Epithelial cell of proximal tubule (primary cell): ENCODE data around the gene ZFYVE28. TPM values are rescaled to one million over a fixed set of nuclear protein-coding genes. Genes with fewer than 3 reads are reported as not detected.

Source experiments
- DNase-seq: peaks from one replicate; pipeline ENCODE4 v3.0.0-alpha.2; 2011; ENCODE audit warnings: low read depth
- H3K4me3 ChIP-seq: 2 replicates; pipeline ENCODE4 v1.5.1; 2011; ENCODE audit warnings: low read depth, mild to moderate bottlenecking, low read length
- CTCF ChIP-seq: conservative IDR thresholded peaks from 2 replicates; pipeline ENCODE4 v1.5.1; 2012; ENCODE audit warnings: low read depth, mild to moderate bottlenecking, low read length
- total RNA-seq: library from RNA; depleted of rRNA; stranded (reverse); fragments of >200 nt; gene quantifications from 2 replicates; pipeline ENCODE4 v1.2.3, GENCODE V29; 2015

ZFYVE28 gene
- total RNA-seq, 1 donor from 2014 or later = 0.58 TPM

GRCh38 chr4:2353222-2354107 lies 65.0 kb downstream of the ZFYVE28 start:
- DNase-seq = no peak
- no peak overlapping the region for H3K4me3 ChIP-seq
- no peak for TF ChIP-seq CTCF

GRCh38 chr4:2352729-2353221 lies 65.7 kb downstream of the ZFYVE28 start:
- H3K4me3 ChIP-seq = no peak overlapping the region
- no peak for TF ChIP-seq CTCF
- DNase-seq = no peak

GRCh38 chr4:2352171-2352570 lies 66.3 kb downstream of the ZFYVE28 start:
- TF ChIP-seq CTCF = no peak
- no peak overlapping the region for H3K4me3 ChIP-seq
- no peak for DNase-seq

GRCh38 chr4:2350982-2351381 lies 67.5 kb downstream of the ZFYVE28 start:
- no peak for DNase-seq
- no peak for TF ChIP-seq CTCF
- no peak overlapping the region for H3K4me3 ChIP-seq

DNA sequence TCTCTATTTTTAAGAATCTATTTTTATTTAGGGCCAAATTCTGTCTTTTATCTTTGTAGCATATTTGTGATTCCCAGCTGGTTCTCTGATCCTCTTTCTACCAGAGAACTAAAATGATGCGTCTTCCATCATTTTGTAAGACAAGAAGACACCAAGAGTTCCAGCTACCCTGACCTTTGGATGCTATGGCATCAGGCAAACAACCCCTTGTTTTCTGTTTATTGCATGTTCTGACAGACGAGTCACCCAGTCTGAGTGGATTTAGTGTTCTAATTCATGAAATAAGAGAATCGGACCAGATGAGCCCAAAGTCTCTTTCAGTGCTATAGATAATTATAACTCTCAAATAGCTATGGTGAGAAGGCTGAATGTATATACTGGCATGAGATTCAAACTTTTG lies 69.7 kb downstream of the ZFYVE28 start:
- DNase-seq = no peak
- TF ChIP-seq CTCF = no peak
- no peak overlapping the region for H3K4me3 ChIP-seq

DNA sequence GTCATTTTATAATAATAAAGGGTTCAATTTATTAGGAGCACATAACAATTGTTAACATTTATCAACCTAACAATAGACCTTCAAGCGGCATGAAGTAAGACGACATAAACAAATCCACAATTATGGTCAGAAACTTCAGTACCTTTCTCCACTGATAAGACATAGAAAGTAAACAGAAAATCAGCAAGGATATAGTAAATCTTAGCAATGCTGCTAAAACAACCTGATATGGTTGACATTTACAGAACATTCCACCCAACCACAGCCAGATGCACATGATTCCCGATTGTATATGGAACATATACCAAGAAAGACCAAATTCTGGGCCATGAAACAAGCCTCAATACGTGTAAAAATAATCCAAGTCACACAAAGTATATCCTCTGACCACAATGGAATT lies 71.3 kb downstream of the ZFYVE28 start:
- no peak for TF ChIP-seq CTCF
- H3K4me3 ChIP-seq = no peak overlapping the region
- DNase-seq = no peak

GRCh38 chr4:2343476-2343875 lies 75.0 kb downstream of the ZFYVE28 start:
- H3K4me3 ChIP-seq = no peak overlapping the region
- no peak for DNase-seq
- no peak for TF ChIP-seq CTCF
